Left lung (tissue), 10 donors: ENCODE data around the gene PRR18. TPM values are rescaled to one million over a fixed set of nuclear protein-coding genes. Genes with fewer than 3 reads are reported as not detected.
A peak's percentile ranks its signal among the peaks of the same experiment; 100 is the strongest.

ENCODE experiments used
- ATAC-seq: fragments of 200-7000 bp; cut with Tn5 transposase; one replicate; pipeline ENCODE4 v1.9.1; 2020; ENCODE audit warnings: moderate library complexity
- DNase-seq, 4 donors: peaks; one replicate each; pipeline ENCODE4 v3.0.0-alpha.2; 2013 to 2020
- H3K27ac ChIP-seq, 2 donors: fragments of 200-600 bp; sonication (generic) in 1 of 2; one replicate each; pipeline versions ENCODE4 v1.5.0 to v1.8.0; 2020 to 2021
- H3K27me3 ChIP-seq, 2 donors: fragments of 200-600 bp; sonication (generic) in 1 of 2; one replicate each; pipeline versions ENCODE4 v1.5.0 to v1.8.0; 2020 to 2021
- H3K36me3 ChIP-seq, 2 donors: fragments of 200-600 bp; sonication (generic) in 1 of 2; one replicate each; pipeline versions ENCODE4 v1.5.0 to v1.8.0; 2020 to 2021
- H3K4me1 ChIP-seq, 2 donors: fragments of 200-600 bp; one replicate each; pipeline ENCODE4 v1.8.0; 2021
- H3K4me3 ChIP-seq, 2 donors: fragments of 200-600 bp; sonication (generic) in 1 of 2; one replicate each; pipeline versions ENCODE4 v1.5.0 to v1.8.0; 2020 to 2021; ENCODE audit warnings: mild to moderate bottlenecking in 1 of 2
- H3K9me3 ChIP-seq, 2 donors: fragments of 200-600 bp; sonication (generic) in 1 of 2; one replicate each; pipeline versions ENCODE4 v1.5.0 to v1.8.0; 2020 to 2021
- CTCF ChIP-seq, 2 donors: fragments of 200-600 bp; sonication (generic) in 1 of 2; IDR thresholded peaks; one replicate each; pipeline versions ENCODE4 v1.5.0 to v1.8.0; 2021; ENCODE audit warnings: antibody characterized with exemption in 2 of 2
- intact Hi-C, 2 donors: fragments of 100-400 bp; cut with DNase I; formaldehyde crosslinking; loops; one replicate each; pipeline versions ENCODE4 v1.11.2 to v1.14.2; 2022
- polyA plus RNA-seq, 6 donors: library from polyadenylated mRNA; unstranded; fragments of 120-200 nt; gene quantifications; one replicate each; pipeline ENCODE4 v1.2.1, GENCODE V29; 2013; ENCODE audit not compliant: insufficient read length in 6 of 6
- total RNA-seq, 2 donors: library from RNA; stranded (reverse); fragmentation: NEBNext Ultra II Directional; extraction: Animal tissue kit (Norgen Biotek cat#: 25700); gene quantifications; one replicate each; pipeline ENCODE4 v1.2.1, GENCODE V29; 2021
- donor health status: DM: no; HTN: yes; CAD: no.
- donor health status: DM: no; HTN: no; CAD: no.

PRR18 gene
- total and polyA plus RNA-seq, 8 donors, result 0.09 to 0.94 (median 0.40) TPM

GRCh38 chr6:166278579-166279392 is 29.4 kb downstream of the PRR18 start:
- DNase-seq (no peak), ATAC-seq (no peak)
- no peak for TF ChIP-seq CTCF (IDR thresholded peaks at IDR 0.05)
- H3K4me3 ChIP-seq, result no peak overlapping the region
- intact Hi-C loops, result no loop called here
- H3K36me3 ChIP-seq, result no peaks in the 10 kb centered on the region
- H3K27ac ChIP-seq, result no peak overlapping the region
- H3K4me1 ChIP-seq, result peaks cover 0 to 7% of the 10 kb centered on the region in 2 donors
- peaks cover 0 to 16% of the 10 kb centered on the region in 2 donors for H3K27me3 ChIP-seq
- H3K9me3 ChIP-seq, result no peaks in the 10 kb centered on the region

- Histone ChIP-seq H3K4me3 (no peak overlapping the region), H3K9me3 (no peaks in the 10 kb centered on the region), H3K4me1 (peaks cover 0 to 7% of the 10 kb centered on the region in 2 donors), H3K36me3 (no peaks in the 10 kb centered on the region), H3K27ac (no peak overlapping the region), H3K27me3 (peaks cover 0 to 10% of the 10 kb centered on the region in 2 donors)
- ATAC-seq, result no peak
- intact Hi-C loops, result no loop called here
- TF ChIP-seq CTCF (IDR thresholded peaks at IDR 0.05), result no peak
- no peak for DNase-seq
Observed at GRCh38 chr6:166277892-166278578, 30.2 kb downstream of the PRR18 start.

- no peak overlapping the region for H3K4me3 ChIP-seq
- no peaks in the 10 kb centered on the region for H3K36me3 ChIP-seq
- H3K27ac ChIP-seq, result no peak overlapping the region
- H3K27me3 ChIP-seq, result peaks cover 0 to 10% of the 10 kb centered on the region in 2 donors
- intact Hi-C loops, result no loop called here
- peaks cover 0 to 7% of the 10 kb centered on the region in 2 donors for H3K4me1 ChIP-seq
- no peaks in the 10 kb centered on the region for H3K9me3 ChIP-seq
- no peak for DNase-seq
- no peak for TF ChIP-seq CTCF (IDR thresholded peaks at IDR 0.05)
- ATAC-seq, result peak; percentile 30
Observed at GRCh38 chr6:166277018-166277417, 31.2 kb downstream of the PRR18 start.

GRCh38 chr6:166275714-166276166 is 32.5 kb downstream of the PRR18 start:
- Histone ChIP-seq H3K4me3 (no peak overlapping the region), H3K27me3 (peaks cover 0 to 10% of the 10 kb centered on the region in 2 donors), H3K27ac (no peak overlapping the region), H3K36me3 (no peaks in the 10 kb centered on the region), H3K4me1 (peaks cover 0 to 7% of the 10 kb centered on the region in 2 donors), H3K9me3 (no peaks in the 10 kb centered on the region)
- ATAC-seq (peak; percentile 98), DNase-seq (peak; percentile 38 to 97 (median 68))
- intact Hi-C loops, result no loop called here
- peak; percentile 99 for TF ChIP-seq CTCF (IDR thresholded peaks at IDR 0.05)

- TF ChIP-seq CTCF (IDR thresholded peaks at IDR 0.05), result no peak
- Histone ChIP-seq H3K9me3 (no peaks in the 10 kb centered on the region), H3K36me3 (no peaks in the 10 kb centered on the region), H3K4me3 (no peak overlapping the region), H3K27ac (no peak overlapping the region), H3K27me3 (peaks cover 0 to 16% of the 10 kb centered on the region in 2 donors), H3K4me1 (peaks cover 0 to 7% of the 10 kb centered on the region in 2 donors)
- intact Hi-C loops, result no loop called here
- no peak for DNase-seq
- no peak for ATAC-seq
Observed at GRCh38 chr6:166274739-166275370, 33.3 kb downstream of the PRR18 start.
